Keratinocyte (primary cell): ENCODE results near the gene KDM4B. TPM values are rescaled to one million over a fixed set of nuclear protein-coding genes. Genes with fewer than 3 reads are reported as not detected.

Source experiments
- DNase-seq: peaks from one replicate; pipeline ENCODE4 v3.0.0-alpha.2; 2011; ENCODE audit warnings: low read depth, missing footprints, low spot score
- FAIRE-seq: peaks from 2 replicates; lab custom pipeline; 2011; peaks lifted over from hg19 to GRCh38; lab: Jason Lieb, UNC
- H2AFZ ChIP-seq: 2 replicates; pipeline ENCODE4 v1.6.0; 2012; ENCODE audit warnings: low read length, control low read depth, inconsistent platforms; ENCODE audit not compliant: control insufficient read depth
- H3K27ac ChIP-seq: 2 replicates; pipeline ENCODE4 v1.5.1; 2011; ENCODE audit warnings: low read length; ENCODE audit not compliant: control insufficient read depth, insufficient read depth
- H3K27me3 ChIP-seq: 3 replicates; pipeline ENCODE4 v1.6.0; 2011; ENCODE audit warnings: low read length; ENCODE audit not compliant: control insufficient read depth, insufficient read depth; ENCODE audit errors: extremely low read depth
- H3K36me3 ChIP-seq, 2 experiments: 2 replicates in 1 of 2; 3 replicates in 1 of 2; pipeline ENCODE4 v1.5.1; 2011; ENCODE audit warnings: low read length in 2 of 2, mild to moderate bottlenecking in 1 of 2; ENCODE audit not compliant: control insufficient read depth in 2 of 2, insufficient read depth in 2 of 2; ENCODE audit errors: extremely low read depth in 1 of 2
- H3K4me1 ChIP-seq: 3 replicates; pipeline ENCODE4 v1.5.1; 2011; ENCODE audit warnings: low read length; ENCODE audit not compliant: control insufficient read depth, insufficient read depth; ENCODE audit errors: extremely low read depth
- H3K4me2 ChIP-seq: 3 replicates; pipeline ENCODE4 v1.6.0; 2011; ENCODE audit warnings: low read depth, low read length; ENCODE audit not compliant: control insufficient read depth, insufficient read depth; ENCODE audit errors: extremely low read depth
- H3K4me3 ChIP-seq, 3 experiments: fragments of 200-600 bp in 1 of 3; sonication (generic) in 1 of 3; 2 replicates in 2 of 3; 3 replicates in 1 of 3; pipeline ENCODE4 v1.5.1; 2011 to 2016; ENCODE audit warnings: low read length in 3 of 3, mild to moderate bottlenecking in 3 of 3, control low read depth in 2 of 3, inconsistent platforms in 1 of 3, low read depth in 1 of 3, mixed read lengths in 1 of 3, mixed run types in 1 of 3, moderate library complexity in 1 of 3; ENCODE audit not compliant: control insufficient read depth in 2 of 3, insufficient read depth in 2 of 3; ENCODE audit errors: extremely low read depth in 1 of 3
- H3K79me2 ChIP-seq: 2 replicates; pipeline ENCODE4 v1.6.0; 2012; ENCODE audit warnings: low read length; ENCODE audit not compliant: control insufficient read depth, insufficient read depth
- H3K9ac ChIP-seq: 3 replicates; pipeline ENCODE4 v1.6.0; 2011; ENCODE audit warnings: low read length; ENCODE audit not compliant: control insufficient read depth, insufficient read depth; ENCODE audit errors: extremely low read depth
- H3K9me1 ChIP-seq: 3 replicates; pipeline ENCODE4 v1.6.0; 2011; ENCODE audit warnings: low read length; ENCODE audit not compliant: control insufficient read depth, insufficient read depth; ENCODE audit errors: extremely low read depth
- H3K9me3 ChIP-seq: 2 replicates; pipeline ENCODE4 v1.5.1; 2012; ENCODE audit warnings: low read depth, low read length; ENCODE audit not compliant: control insufficient read depth
- H4K20me1 ChIP-seq: 3 replicates; pipeline ENCODE4 v1.6.0; 2011; ENCODE audit warnings: low read length; ENCODE audit not compliant: control insufficient read depth, insufficient read depth; ENCODE audit errors: extremely low read depth
- CTCF ChIP-seq, 3 experiments: IDR thresholded peaks in 1 of 3; conservative IDR thresholded peaks in 1 of 3; optimal IDR thresholded peaks in 1 of 3; 2 replicates in 2 of 3; 3 replicates in 1 of 3; pipeline versions ENCODE3 to v1.5.1; 2011; ENCODE audit warnings: low read length in 3 of 3, mild to moderate bottlenecking in 3 of 3, moderate library complexity in 2 of 3, control low read depth in 1 of 3, inconsistent platforms in 1 of 3; ENCODE audit not compliant: insufficient read depth in 2 of 3; ENCODE audit errors: extremely low read depth in 1 of 3
- EZH2 ChIP-seq: IDR thresholded peaks from one replicate; pipeline ENCODE4 v1.6.1; 2012; ENCODE audit warnings: inconsistent platforms, mild to moderate bottlenecking, low read length, moderate library complexity
- dilution Hi-C: fragments of 300-500 bp; cut with MboI; formaldehyde crosslinking; loops from one replicate; pipeline ENCODE4 v1.7.0; 2020; ENCODE audit warnings: low sequenced_read_pairs; ENCODE audit not compliant: extremely low pct_ligation_motif_present
- polyA plus RNA-seq, 5 experiments: library from polyadenylated mRNA; depleted of rRNA in 3 of 5; stranded (reverse) in 3 of 5; stranded (forward) in 1 of 5; unstranded in 1 of 5; fragments of >200 nt; gene quantifications; 1 replicate in 1 of 5; 2 replicates in 3 of 5; 3 replicates in 1 of 5; pipeline versions ENCODE4 v1.2.1 to v1.2.3, GENCODE V29; 2011 to 2012; ENCODE audit warnings: missing spikeins in 2 of 5, low read depth in 1 of 5, low replicate concordance in 1 of 5

Gene KDM4B
- polyA plus RNA-seq, 1 donor (not counting 4 experiments of a cell fraction or from before 2014, with no cell fraction given) = 6.2 TPM

- dilution Hi-C loops = no loop called here
- no peaks in the 10 kb centered on the region for H3K79me2 ChIP-seq
- no peaks in the 10 kb centered on the region for H3K9me3 ChIP-seq
- TF ChIP-seq EZH2 = no peak
- no peak for TF ChIP-seq CTCF (optimal IDR thresholded peaks at IDR 0.05 in 1 of 3, IDR thresholded peaks at IDR 0.05 in 1 of 3, conservative IDR thresholded peaks at IDR 0.05 in 1 of 3; ENCODE audit: extremely low read depth in 1 of 3, insufficient read depth in 2 of 3, low read length in 3 of 3)
- H3K27ac ChIP-seq = no peak overlapping the region
- H3K4me3 ChIP-seq = no peak overlapping the region
- DNase-seq = no peak
- H3K27me3 ChIP-seq = no peaks in the 10 kb centered on the region
- H3K9ac ChIP-seq = peak overlapping the region; percentile 50
- H3K36me3 ChIP-seq = peaks cover 6 to 16% of the 10 kb centered on the region in 2 experiments
- H4K20me1 ChIP-seq = peaks cover 32% of the 10 kb centered on the region
- H3K4me1 ChIP-seq = peaks cover 40% of the 10 kb centered on the region
- H3K9me1 ChIP-seq = no peaks in the 10 kb centered on the region
- no peak for FAIRE-seq
- H3K4me2 ChIP-seq = no peak overlapping the region
- no peak overlapping the region for H2AFZ ChIP-seq
Observed at GRCh38 chr19:5041913-5042187, 72.9 kb downstream of the KDM4B start.

GRCh38 chr19:5042556-5042955 is 73.6 kb downstream of the KDM4B start:
- Histone ChIP-seq H3K27ac (no peak overlapping the region), H3K9me1 (no peaks in the 10 kb centered on the region), H3K79me2 (no peaks in the 10 kb centered on the region), H3K36me3 (peaks cover 6 to 16% of the 10 kb centered on the region in 2 experiments), H3K9me3 (no peaks in the 10 kb centered on the region), H3K27me3 (no peaks in the 10 kb centered on the region), H3K9ac (no peak overlapping the region), H2AFZ (no peak overlapping the region), H3K4me2 (no peak overlapping the region), H3K4me1 (peaks cover 37% of the 10 kb centered on the region), H3K4me3 (no peak overlapping the region), H4K20me1 (peaks cover 28% of the 10 kb centered on the region)
- TF ChIP-seq CTCF (optimal IDR thresholded peaks at IDR 0.05 in 1 of 3, IDR thresholded peaks at IDR 0.05 in 1 of 3, conservative IDR thresholded peaks at IDR 0.05 in 1 of 3; ENCODE audit: extremely low read depth in 1 of 3, insufficient read depth in 2 of 3, low read length in 3 of 3) (no peak), EZH2 (no peak)
- FAIRE-seq = no peak
- no peak for DNase-seq
- dilution Hi-C loops = no loop called here
